ENCODE measurements around the gene TRAPPC12.

Gene TRAPPC12

GRCh38 chr2:3348767-3349166 is 30.7 kb upstream of the TRAPPC12 start:
- no peak overlapping the region for H2BK5ac ChIP-seq (ENCODE audit: low read depth, low read length, poor library complexity, severe bottlenecking)
- H2BK15ac ChIP-seq (ENCODE audit: low read depth, poor library complexity, severe bottlenecking), result peak overlapping the region; percentile 4
- H3K36me3 ChIP-seq (ENCODE audit: control insufficient read depth in 1 of 2, insufficient read depth in 2 of 2, low read depth in 1 of 2, low read length in 2 of 2), result peaks cover 19 to 35% of the 10 kb centered on the region in 2 experiments
- no peaks in the 10 kb centered on the region for H3K27me3 ChIP-seq (ENCODE audit: control insufficient read depth in 1 of 2, insufficient read depth in 1 of 2, low read length in 2 of 2)
- no peak overlapping the region for H3K18ac ChIP-seq (ENCODE audit: low read depth in 1 of 2, low read length in 2 of 2)
- H3K9me3 ChIP-seq (ENCODE audit: control insufficient read depth, low read length), result peaks cover 3% of the 10 kb centered on the region
- no peak for DNase-seq
- H3K4me1 ChIP-seq (ENCODE audit: control insufficient read depth, insufficient read depth, low read depth, low read length), result peaks cover 3% of the 10 kb centered on the region
- H4K8ac ChIP-seq (ENCODE audit: low read length), result no peak overlapping the region
- H3K14ac ChIP-seq (ENCODE audit: low read length in 2 of 2), result no peak overlapping the region
- 93% methylated on average over 12 of the region's 12 CpGs for WGBS
- H3K23ac ChIP-seq (ENCODE audit: low read length in 2 of 2), result no peak overlapping the region
- H2AK5ac ChIP-seq (ENCODE audit: low read length, severe bottlenecking), result no peak overlapping the region
- H3K4ac ChIP-seq (ENCODE audit: low read depth in 1 of 2, low read length in 2 of 2), result no peak overlapping the region
- H3K27ac ChIP-seq (ENCODE audit: low read length, poor library complexity, severe bottlenecking), result no peak overlapping the region
- no peak overlapping the region for H2AFZ ChIP-seq (ENCODE audit: low read depth, low read length)
- no peak overlapping the region for H3K4me2 ChIP-seq (ENCODE audit: low read length, poor library complexity, severe bottlenecking)
- H4K91ac ChIP-seq (ENCODE audit: low read length), result no peak overlapping the region
- peak overlapping the region; percentile 22 for H3K9ac ChIP-seq (ENCODE audit: low read length)
- H2BK12ac ChIP-seq (ENCODE audit: low read length in 2 of 2), result no peak overlapping the region
- H2BK120ac ChIP-seq (ENCODE audit: low read depth, low read length), result no peak overlapping the region
- peak overlapping the region in 1 of 2 experiments; percentile 37 for H3K4me3 ChIP-seq (ENCODE audit: insufficient read depth in 1 of 2, low read depth in 1 of 2, low read length in 2 of 2)
- peaks cover 30% of the 10 kb centered on the region for H3K79me1 ChIP-seq (replicated peaks; ENCODE audit: low read length, poor library complexity, severe bottlenecking)

- Histone ChIP-seq H3K27me3 (ENCODE audit: control insufficient read depth in 1 of 2, insufficient read depth in 1 of 2, low read length in 2 of 2) (no peaks in the 10 kb centered on the region), H2AK5ac (ENCODE audit: low read length, severe bottlenecking) (no peak overlapping the region), H2BK5ac (ENCODE audit: low read depth, low read length, poor library complexity, severe bottlenecking) (no peak overlapping the region), H3K36me3 (ENCODE audit: control insufficient read depth in 1 of 2, insufficient read depth in 2 of 2, low read depth in 1 of 2, low read length in 2 of 2) (peaks cover 24 to 38% of the 10 kb centered on the region in 2 experiments), H3K4me1 (ENCODE audit: control insufficient read depth, insufficient read depth, low read depth, low read length) (peaks cover 3% of the 10 kb centered on the region), H3K23ac (ENCODE audit: low read length in 2 of 2) (peak overlapping the region in 1 of 2 experiments; percentile 28), H2BK12ac (ENCODE audit: low read length in 2 of 2) (no peak overlapping the region), H2AFZ (ENCODE audit: low read depth, low read length) (no peak overlapping the region), H4K91ac (ENCODE audit: low read length) (no peak overlapping the region), H3K18ac (ENCODE audit: low read depth in 1 of 2, low read length in 2 of 2) (no peak overlapping the region), H3K9me3 (ENCODE audit: control insufficient read depth, low read length) (peaks cover 3% of the 10 kb centered on the region), H3K4me3 (ENCODE audit: insufficient read depth in 1 of 2, low read depth in 1 of 2, low read length in 2 of 2) (peak overlapping the region in 1 of 2 experiments; percentile 37), H3K4ac (ENCODE audit: low read depth in 1 of 2, low read length in 2 of 2) (no peak overlapping the region), H3K27ac (ENCODE audit: low read length, poor library complexity, severe bottlenecking) (no peak overlapping the region), H2BK120ac (ENCODE audit: low read depth, low read length) (no peak overlapping the region), H3K79me1 (replicated peaks; ENCODE audit: low read length, poor library complexity, severe bottlenecking) (peaks cover 33% of the 10 kb centered on the region), H3K4me2 (ENCODE audit: low read length, poor library complexity, severe bottlenecking) (no peak overlapping the region), H3K14ac (ENCODE audit: low read length in 2 of 2) (no peak overlapping the region), H4K8ac (ENCODE audit: low read length) (peak overlapping the region; percentile 53), H3K9ac (ENCODE audit: low read length) (peak overlapping the region; percentile 22), H2BK15ac (ENCODE audit: low read depth, poor library complexity, severe bottlenecking) (no peak overlapping the region)
- 95% methylated on average over 13 of the region's 13 CpGs for WGBS
- DNase-seq, result no peak
Measured at GRCh38 chr2:3349211-3349693, 30.2 kb upstream of the TRAPPC12 start.

- H3K23ac ChIP-seq (ENCODE audit: low read length in 2 of 2), result no peak overlapping the region
- DNase-seq, result no peak
Measured at GRCh38 chr2:3354986-3355385, 24.5 kb upstream of the TRAPPC12 start.

GRCh38 chr2:3355951-3356569 is 23.4 kb upstream of the TRAPPC12 start:
- Histone ChIP-seq H3K18ac (ENCODE audit: low read depth in 1 of 2, low read length in 2 of 2) (no peak overlapping the region), H3K4ac (ENCODE audit: low read depth in 1 of 2, low read length in 2 of 2) (no peak overlapping the region), H3K4me1 (ENCODE audit: control insufficient read depth, insufficient read depth, low read depth, low read length) (peaks cover 2% of the 10 kb centered on the region), H3K23ac (ENCODE audit: low read length in 2 of 2) (no peak overlapping the region), H3K14ac (ENCODE audit: low read length in 2 of 2) (no peak overlapping the region), H2BK15ac (ENCODE audit: low read depth, poor library complexity, severe bottlenecking) (no peak overlapping the region), H3K9ac (ENCODE audit: low read length) (no peak overlapping the region), H2AFZ (ENCODE audit: low read depth, low read length) (no peak overlapping the region), H4K8ac (ENCODE audit: low read length) (no peak overlapping the region), H3K4me3 (ENCODE audit: insufficient read depth in 1 of 2, low read depth in 1 of 2, low read length in 2 of 2) (no peak overlapping the region), H3K27me3 (ENCODE audit: control insufficient read depth in 1 of 2, insufficient read depth in 1 of 2, low read length in 2 of 2) (no peaks in the 10 kb centered on the region), H2AK5ac (ENCODE audit: low read length, severe bottlenecking) (no peak overlapping the region), H3K79me1 (replicated peaks; ENCODE audit: low read length, poor library complexity, severe bottlenecking) (peaks cover 41% of the 10 kb centered on the region), H3K36me3 (ENCODE audit: control insufficient read depth in 1 of 2, insufficient read depth in 2 of 2, low read depth in 1 of 2, low read length in 2 of 2) (peaks cover 15 to 20% of the 10 kb centered on the region in 2 experiments), H2BK5ac (ENCODE audit: low read depth, low read length, poor library complexity, severe bottlenecking) (no peak overlapping the region), H2BK120ac (ENCODE audit: low read depth, low read length) (no peak overlapping the region), H3K27ac (ENCODE audit: low read length, poor library complexity, severe bottlenecking) (no peak overlapping the region), H2BK12ac (ENCODE audit: low read length in 2 of 2) (no peak overlapping the region), H3K9me3 (ENCODE audit: control insufficient read depth, low read length) (peaks cover 3% of the 10 kb centered on the region), H4K91ac (ENCODE audit: low read length) (no peak overlapping the region), H3K4me2 (ENCODE audit: low read length, poor library complexity, severe bottlenecking) (no peak overlapping the region)
- WGBS, result 97% methylated on average over 8 of the region's 8 CpGs
- no peak for DNase-seq

More at GRCh38 chr2:3354986-3355385, 24.5 kb upstream of the TRAPPC12 start:
- Histone ChIP-seq H3K36me3 (ENCODE audit: control insufficient read depth in 1 of 2, insufficient read depth in 2 of 2, low read depth in 1 of 2, low read length in 2 of 2) (peaks cover 15 to 20% of the 10 kb centered on the region in 2 experiments), H3K9me3 (ENCODE audit: control insufficient read depth, low read length) (peaks cover 3% of the 10 kb centered on the region), H3K79me1 (replicated peaks; ENCODE audit: low read length, poor library complexity, severe bottlenecking) (peaks cover 37% of the 10 kb centered on the region), H2AK5ac (ENCODE audit: low read length, severe bottlenecking) (no peak overlapping the region), H4K8ac (ENCODE audit: low read length) (no peak overlapping the region), H3K4me1 (ENCODE audit: control insufficient read depth, insufficient read depth, low read depth, low read length) (peaks cover 2% of the 10 kb centered on the region), H3K27me3 (ENCODE audit: control insufficient read depth in 1 of 2, insufficient read depth in 1 of 2, low read length in 2 of 2) (no peaks in the 10 kb centered on the region), H4K91ac (ENCODE audit: low read length) (no peak overlapping the region), H2BK120ac (ENCODE audit: low read depth, low read length) (no peak overlapping the region), H2BK15ac (ENCODE audit: low read depth, poor library complexity, severe bottlenecking) (no peak overlapping the region), H3K4me2 (ENCODE audit: low read length, poor library complexity, severe bottlenecking) (no peak overlapping the region), H3K9ac (ENCODE audit: low read length) (no peak overlapping the region), H3K14ac (ENCODE audit: low read length in 2 of 2) (no peak overlapping the region), H2BK5ac (ENCODE audit: low read depth, low read length, poor library complexity, severe bottlenecking) (no peak overlapping the region), H2AFZ (ENCODE audit: low read depth, low read length) (no peak overlapping the region), H3K4ac (ENCODE audit: low read depth in 1 of 2, low read length in 2 of 2) (no peak overlapping the region), H3K27ac (ENCODE audit: low read length, poor library complexity, severe bottlenecking) (no peak overlapping the region), H3K18ac (ENCODE audit: low read depth in 1 of 2, low read length in 2 of 2) (no peak overlapping the region), H3K4me3 (ENCODE audit: insufficient read depth in 1 of 2, low read depth in 1 of 2, low read length in 2 of 2) (no peak overlapping the region), H2BK12ac (ENCODE audit: low read length in 2 of 2) (no peak overlapping the region)
- 91% methylated on average over 3 of the region's 3 CpGs for WGBS

Data from mesenchymal stem cell (in vitro differentiated cells and primary cell).